HG03103 (cell line): Measurements from ENCODE around the gene CCAR1.
"Not testable (repeated sequence)": the region's sequence is repeated elsewhere in the genome, so short reads cannot be mapped to it uniquely, and the experiment has no call there.

ENCODE experiments used
- ATAC-seq: cut with Tn5 transposase; IDR thresholded peaks from one replicate; pipeline ENCODE4 v1.9.1; 2021; ENCODE audit warnings: low read depth; ENCODE audit not compliant: unreplicated experiment

CCAR1 gene

DNA sequence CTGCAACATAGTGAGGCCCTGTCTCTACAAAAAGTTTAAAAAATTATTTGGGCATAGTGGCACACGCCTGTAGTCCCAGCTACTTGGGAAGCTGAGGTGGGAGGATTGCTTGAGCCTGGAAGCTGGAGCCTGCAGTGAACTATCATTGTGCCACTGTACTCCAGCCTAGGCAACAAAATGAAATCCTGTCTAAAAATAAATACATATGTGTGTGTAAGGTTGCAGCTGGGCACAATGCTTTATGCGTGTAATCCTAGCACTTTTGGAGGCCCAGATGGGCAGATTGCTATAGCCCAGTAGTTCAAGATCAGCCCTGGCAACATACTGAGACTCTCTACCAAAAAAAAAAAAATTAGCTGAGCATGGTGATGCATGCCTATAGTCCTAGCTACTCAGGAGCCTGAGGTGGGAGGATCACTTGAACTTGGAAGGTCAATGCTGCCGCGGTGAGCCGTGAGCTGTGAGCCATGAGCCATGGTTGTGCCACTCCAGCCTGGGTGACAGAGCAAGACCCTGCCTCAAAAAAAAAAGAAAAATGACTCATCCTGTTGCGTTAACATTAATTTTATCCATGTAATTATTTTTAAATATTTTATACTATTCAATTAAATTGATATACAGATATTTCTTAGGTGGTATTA is 38.3 kb downstream of the CCAR1 start:
- ATAC-seq, result no peak

DNA sequence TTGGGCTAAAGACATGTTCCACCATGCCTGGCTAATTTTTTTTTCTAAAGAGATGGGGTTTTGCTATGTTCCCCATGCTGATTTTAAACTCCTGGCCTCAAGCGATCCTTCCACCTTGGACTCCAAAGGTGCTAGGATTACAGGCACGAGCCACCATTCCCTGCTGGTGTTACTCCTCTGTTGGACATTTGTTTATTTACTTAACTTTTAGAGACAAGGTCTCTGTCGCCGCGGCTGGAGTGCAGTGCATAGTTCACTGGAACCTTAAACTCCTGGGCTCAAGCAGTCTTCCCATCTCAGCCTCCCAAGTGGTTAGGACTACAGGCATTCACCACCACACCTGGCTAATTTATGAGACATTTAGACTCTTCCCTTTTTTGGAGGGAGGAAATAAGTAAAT is 38.9 kb downstream of the CCAR1 start:
- ATAC-seq, result no peak

DNA sequence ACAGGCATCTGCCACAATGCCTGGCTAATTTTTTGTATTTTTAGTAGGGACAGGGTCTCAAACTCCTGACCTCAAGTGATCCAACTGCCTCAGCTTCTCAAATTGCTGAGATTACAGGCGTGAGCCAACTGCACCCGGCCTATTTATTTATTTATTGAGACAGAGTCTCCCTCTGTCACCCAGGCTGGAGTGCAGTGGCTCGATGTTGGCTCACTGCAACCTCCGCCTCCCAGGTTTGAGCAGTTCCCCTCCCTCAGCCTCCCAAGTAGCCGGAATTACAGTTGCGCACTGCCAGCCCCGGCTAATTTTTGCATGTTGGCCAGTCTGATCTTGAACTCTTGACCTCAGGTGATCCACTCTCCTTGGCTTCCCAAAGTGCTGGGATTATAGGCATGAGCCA is 46.4 kb downstream of the CCAR1 start:
- ATAC-seq, result not testable (repeated sequence)

DNA sequence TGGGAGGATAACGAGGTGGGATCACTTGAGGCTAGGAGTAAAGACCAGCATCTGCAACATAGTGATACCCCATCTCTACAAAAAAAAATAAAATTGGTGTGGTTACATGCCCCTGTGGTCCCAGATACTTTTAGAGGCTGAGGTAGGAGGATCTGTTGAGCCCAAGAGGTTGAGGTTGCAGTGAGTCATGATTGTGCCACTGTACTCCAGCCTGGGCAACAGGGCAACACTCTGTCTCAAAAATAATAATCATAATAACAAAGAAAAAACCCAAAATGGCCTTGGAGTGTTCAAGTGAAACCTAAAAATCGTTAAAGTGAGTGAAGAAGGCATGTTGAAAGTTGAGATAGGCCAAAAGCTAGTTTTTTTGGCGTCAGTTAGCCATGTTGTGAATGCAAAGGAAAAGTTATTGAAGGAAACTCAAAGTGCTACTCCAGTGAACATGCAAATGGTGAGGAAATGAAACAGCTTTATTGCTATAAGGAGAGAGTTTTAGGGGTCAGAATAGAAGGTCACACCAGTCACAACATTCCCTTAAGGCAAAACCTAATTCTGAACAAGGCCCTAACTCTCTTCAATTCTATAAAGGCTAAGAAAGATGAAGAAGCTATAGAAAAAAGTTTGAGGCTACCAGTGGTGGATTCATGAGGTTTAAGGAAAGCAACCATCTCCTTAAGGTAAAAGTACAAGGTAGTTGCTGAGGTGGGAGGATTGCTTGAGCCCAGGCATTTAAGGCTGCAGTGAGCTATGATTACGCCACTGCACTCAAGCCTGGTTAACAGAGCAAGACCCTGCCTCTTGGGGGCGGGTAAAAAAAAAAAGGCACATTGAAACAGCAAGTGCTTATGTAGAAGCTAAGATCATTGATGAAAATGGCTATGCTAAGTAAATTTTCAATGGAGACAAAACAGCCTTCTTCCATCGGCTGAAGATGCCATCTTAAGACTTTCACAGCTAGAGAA is 60.9 kb downstream of the CCAR1 start:
- no peak for ATAC-seq

- ATAC-seq, result no peak
These were observed 63.4 kb downstream of the CCAR1 start for GRCh38 chr10:68784476-68784875.

- ATAC-seq, result no peak
These were observed 66.8 kb downstream of the CCAR1 start for GRCh38 chr10:68787813-68788212.

DNA sequence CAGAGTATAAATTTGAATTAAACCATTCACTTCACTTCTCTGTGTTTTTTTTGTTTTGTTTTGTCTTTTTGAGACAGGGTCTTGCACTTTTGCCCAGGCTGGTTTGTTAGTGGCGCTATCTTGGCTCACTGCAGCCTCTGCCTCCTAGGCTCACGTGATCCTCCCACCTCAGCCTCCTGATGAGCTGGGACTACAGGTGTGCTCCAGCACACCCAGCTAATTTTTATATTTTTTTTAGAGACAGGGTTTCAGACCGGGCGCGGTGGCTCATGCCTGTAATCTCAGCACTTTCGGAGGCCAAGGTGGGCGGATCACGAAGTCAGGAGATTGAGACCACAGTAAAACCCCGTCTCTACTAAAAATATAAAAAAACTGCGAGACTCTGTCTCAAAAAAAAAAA is 69.4 kb downstream of the CCAR1 start:
- ATAC-seq, result no peak

DNA sequence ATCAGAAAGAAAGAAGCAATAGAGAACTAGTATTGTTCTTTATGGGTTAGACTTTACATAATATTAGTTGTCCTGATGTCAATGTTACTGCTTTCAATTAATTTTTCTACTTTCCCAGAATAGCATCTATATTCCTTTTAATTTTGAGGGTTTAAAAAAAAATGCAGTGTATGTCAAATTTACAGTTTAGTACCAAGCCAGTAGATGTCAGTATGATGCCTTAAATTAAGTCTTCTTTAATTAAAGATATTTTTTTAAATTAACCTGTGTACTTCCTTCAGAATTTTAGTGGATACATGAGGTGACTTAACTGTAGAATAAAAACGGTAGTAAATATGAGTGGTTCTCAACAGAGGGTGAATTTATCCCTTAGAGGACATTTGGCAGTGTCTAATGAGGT is 71.1 kb downstream of the CCAR1 start:
- ATAC-seq, result no peak

GRCh38 chr10:68795886-68796532 is 75.0 kb downstream of the CCAR1 start:
- ATAC-seq, result no peak

GRCh38 chr10:68796605-68797004 is 75.6 kb downstream of the CCAR1 start:
- no peak for ATAC-seq

DNA sequence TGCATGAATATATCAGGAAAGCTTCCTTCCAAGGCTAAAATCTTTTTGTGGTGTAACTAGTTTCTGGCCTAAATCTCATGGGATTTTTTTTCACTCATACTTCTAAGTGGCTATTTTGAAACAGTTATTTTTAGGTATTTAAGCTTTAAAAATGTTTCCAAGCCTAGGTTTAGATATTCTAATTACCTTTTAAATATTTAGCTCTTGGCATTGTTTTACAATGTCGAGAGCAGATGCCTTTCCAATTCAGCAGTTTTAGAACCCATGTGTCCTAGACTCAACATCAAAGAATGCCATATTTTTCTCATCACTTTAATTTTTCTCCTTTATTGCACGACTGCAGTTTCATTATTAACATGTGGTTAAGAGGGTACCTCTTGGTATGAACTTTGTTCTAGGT is 79.2 kb downstream of the CCAR1 start:
- no peak for ATAC-seq

GRCh38 chr10:68804692-68805091 is 83.7 kb downstream of the CCAR1 start:
- no peak for ATAC-seq

GRCh38 chr10:68810830-68811229 is 89.8 kb downstream of the CCAR1 start:
- ATAC-seq, result not testable (repeated sequence)

DNA sequence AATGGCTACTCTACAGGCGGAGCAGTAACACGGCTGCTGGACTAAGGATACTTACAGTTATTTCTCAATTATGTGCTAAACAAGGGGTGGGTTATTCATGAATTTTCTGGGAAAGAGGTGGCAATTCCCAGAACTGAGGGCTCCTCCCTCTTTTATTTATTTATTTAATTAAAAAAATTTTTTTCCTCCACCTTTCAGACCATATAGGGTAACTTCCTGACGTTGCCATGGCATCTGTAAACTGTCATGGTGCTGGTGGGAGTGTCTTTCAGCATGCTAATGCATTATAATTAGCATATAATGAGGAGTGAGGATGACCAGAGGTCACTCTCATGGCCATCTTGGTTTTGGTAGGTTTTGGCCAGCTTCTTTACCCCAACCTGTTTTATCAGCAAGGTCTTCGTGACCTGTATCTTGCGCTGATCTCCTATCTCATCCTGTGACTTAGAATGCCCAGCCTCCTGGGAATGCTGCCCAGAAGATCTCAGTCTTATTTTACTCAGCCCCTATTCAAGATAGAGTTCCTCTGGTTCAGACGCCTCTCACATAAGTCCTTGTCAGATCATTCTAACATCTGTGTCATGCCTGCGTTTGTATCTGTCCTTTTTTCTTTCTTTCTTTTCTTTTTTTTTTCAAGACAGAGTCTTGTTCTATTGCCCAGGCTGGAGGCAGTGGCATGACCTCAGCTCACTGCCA is 90.4 kb downstream of the CCAR1 start:
- no peak for ATAC-seq

- ATAC-seq, result no peak
These were observed 91.4 kb downstream of the CCAR1 start for GRCh38 chr10:68812420-68812819.

- no peak for ATAC-seq
These were observed 92.5 kb downstream of the CCAR1 start for GRCh38 chr10:68813559-68813958.

DNA sequence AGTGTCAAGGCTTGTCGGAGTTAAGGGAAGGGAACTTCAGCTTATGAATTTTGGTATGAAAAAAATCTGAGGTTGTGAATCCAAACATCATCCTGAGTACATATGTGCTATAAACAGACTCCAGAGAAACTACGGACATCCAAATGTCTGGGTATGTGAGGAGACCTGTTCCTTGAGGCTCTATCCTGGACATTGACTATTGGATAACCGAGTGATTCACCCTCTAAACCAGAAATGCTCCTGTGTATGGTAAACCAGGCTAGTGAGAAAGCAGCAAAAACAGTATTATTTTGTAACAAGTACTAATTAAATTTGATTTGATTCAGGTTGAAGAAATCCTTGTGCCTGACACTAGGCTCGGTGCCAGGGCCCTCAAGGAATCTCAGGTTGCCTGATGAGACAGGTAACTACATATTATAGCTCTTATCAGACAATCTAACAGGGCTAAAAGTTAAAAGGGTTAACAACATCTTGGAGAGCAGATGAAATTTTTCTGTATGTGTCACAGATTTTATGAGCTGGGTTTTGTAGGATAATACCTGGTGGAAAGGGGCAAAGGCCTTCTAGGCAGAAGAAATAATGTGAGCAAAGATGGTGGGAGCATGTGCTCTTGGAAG is 95.9 kb downstream of the CCAR1 start:
- no peak for ATAC-seq

GRCh38 chr10:68820359-68820758 is 99.3 kb downstream of the CCAR1 start:
- ATAC-seq, result not testable (repeated sequence)

DNA sequence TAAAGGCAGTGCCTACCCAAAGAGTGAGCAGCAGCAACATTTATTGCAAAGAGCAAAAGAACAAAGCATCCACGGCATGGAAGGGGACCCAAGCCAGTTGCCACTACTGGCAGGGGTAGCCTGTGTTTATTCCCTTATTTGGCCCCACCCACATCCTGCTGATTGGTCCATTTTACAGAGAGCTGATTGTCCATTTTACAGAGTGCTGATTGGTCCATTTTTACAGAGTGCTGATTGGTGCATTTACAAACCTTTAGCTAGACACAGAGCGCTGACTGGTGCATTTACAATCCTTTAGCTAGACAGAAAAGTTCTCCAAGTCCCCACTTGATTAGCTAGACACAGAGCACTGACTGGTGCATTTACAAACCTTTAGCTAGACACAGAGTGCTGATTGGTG is 101.6 kb downstream of the CCAR1 start:
- not testable (repeated sequence) for ATAC-seq
